ENCODE results near the gene SLC6A12.

Gene SLC6A12

DNA sequence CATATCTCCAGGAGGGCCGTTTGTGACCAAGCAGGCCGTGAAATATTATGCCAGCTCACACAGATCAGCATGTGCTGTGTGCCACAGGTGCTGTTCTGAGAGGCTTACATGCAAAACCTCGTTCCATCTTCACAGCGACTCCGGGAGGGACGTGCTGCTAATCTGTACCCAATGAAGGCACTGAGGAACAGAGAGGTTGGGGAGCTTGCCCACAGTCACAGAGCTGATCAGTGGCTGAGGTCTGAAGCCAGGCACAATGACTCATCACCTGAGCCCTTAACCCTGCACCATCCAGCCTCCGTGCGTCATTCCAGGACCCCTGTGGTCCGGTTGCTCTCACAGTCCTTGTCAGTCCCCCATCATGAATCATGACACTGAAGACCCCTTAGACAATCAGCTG, 66.7 kb downstream of the SLC6A12 start:
- TF ChIP-seq ZNF621 (tag by site-specific recombination; IDR thresholded peaks at IDR 0.05) (no peak), ZNF830 (tag by site-specific recombination; IDR thresholded peaks at IDR 0.05; ENCODE audit: low read depth) (no peak), ZNF266 (tag by site-specific recombination; IDR thresholded peaks at IDR 0.05; ENCODE audit: low read depth) (no peak), PRDM10 (tag by site-specific recombination; IDR thresholded peaks at IDR 0.05) (no peak), ZNF184 (tag by site-specific recombination; IDR thresholded peaks at IDR 0.05) (no peak), REPIN1 (tag by site-specific recombination; IDR thresholded peaks at IDR 0.05; ENCODE audit: low read depth) (no peak), ZNF24 (tag by site-specific recombination; IDR thresholded peaks at IDR 0.05) (no peak), ZFHX2 (tag by site-specific recombination; conservative IDR thresholded peaks at IDR 0.05) (no peak), BCL11B (tag by site-specific recombination; IDR thresholded peaks at IDR 0.05; ENCODE audit: low read depth) (no peak), GFI1B (tag by site-specific recombination; IDR thresholded peaks at IDR 0.05) (no peak), YY1 (tag by site-specific recombination; IDR thresholded peaks at IDR 0.05) (no peak), ZFP69B (tag by site-specific recombination; IDR thresholded peaks at IDR 0.05) (no peak)
- TF ChIP-seq, protein P1, sequence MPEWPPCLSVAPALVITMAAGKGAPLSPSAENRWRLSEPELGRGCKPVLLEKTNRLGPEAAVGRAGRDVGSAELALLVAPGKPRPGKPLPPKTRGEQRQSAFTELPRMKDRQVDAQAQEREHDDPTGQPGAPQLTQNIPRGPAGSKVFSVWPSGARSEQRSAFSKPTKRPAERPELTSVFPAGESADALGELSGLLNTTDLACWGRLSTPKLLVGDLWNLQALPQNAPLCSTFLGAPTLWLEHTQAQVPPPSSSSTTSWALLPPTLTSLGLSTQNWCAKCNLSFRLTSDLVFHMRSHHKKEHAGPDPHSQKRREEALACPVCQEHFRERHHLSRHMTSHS (tag by site-specific recombination; IDR thresholded peaks at IDR 0.05), result no peak
- H3K9me3 ChIP-seq (ENCODE audit: control insufficient read depth, insufficient read depth, low read depth, low read length), result no peaks in the 10 kb centered on the region
- CTCF ChIA-PET, result no interaction called here
- H3K4me3 ChIP-seq (ENCODE audit: low read depth, low read length), result no peak overlapping the region
- H3K36me3 ChIP-seq (ENCODE audit: control insufficient read depth in 2 of 2, insufficient read depth in 1 of 2, low read length in 2 of 2), result no peaks in the 10 kb centered on the region
- no peak overlapping the region for H3K27ac ChIP-seq (ENCODE audit: extremely low read depth, low read depth, low read length)
- H3K4me1 ChIP-seq (ENCODE audit: control insufficient read depth, insufficient read depth, low read length), result no peaks in the 10 kb centered on the region
- POLR2A ChIA-PET, result no interaction called here

- no peak overlapping the region for H3K4me3 ChIP-seq (ENCODE audit: low read depth, low read length)
- H3K27ac ChIP-seq (ENCODE audit: extremely low read depth, low read depth, low read length), result no peak overlapping the region
- H3K4me1 ChIP-seq (ENCODE audit: control insufficient read depth, insufficient read depth, low read length), result no peaks in the 10 kb centered on the region
- H3K36me3 ChIP-seq (ENCODE audit: control insufficient read depth in 2 of 2, insufficient read depth in 1 of 2, low read length in 2 of 2), result no peaks in the 10 kb centered on the region
- no peaks in the 10 kb centered on the region for H3K9me3 ChIP-seq (ENCODE audit: control insufficient read depth, insufficient read depth, low read depth, low read length)
- ChIA-PET POLR2A (no interaction called here), CTCF (no interaction called here)
- no peak for TF ChIP-seq ZNF704 (tag by site-specific recombination; IDR thresholded peaks at IDR 0.05)
- no peak for TF ChIP-seq MZF1 (tag by site-specific recombination; IDR thresholded peaks at IDR 0.05; ENCODE audit: borderline replicate concordance)
- no peak for TF ChIP-seq SETDB1 (IDR thresholded peaks at IDR 0.05; ENCODE audit: insufficient read length, low read length)
- no peak for TF ChIP-seq GLI2 (tag by site-specific recombination; IDR thresholded peaks at IDR 0.05; ENCODE audit: borderline replicate concordance, low read depth)
- no peak for TF ChIP-seq ZNF514 (tag by site-specific recombination; IDR thresholded peaks at IDR 0.05)
- no peak for TF ChIP-seq ZNF473 (tag by site-specific recombination; IDR thresholded peaks at IDR 0.05)
- no peak for TF ChIP-seq SALL2 (tag by site-specific recombination; IDR thresholded peaks at IDR 0.05; ENCODE audit: borderline replicate concordance)
- TF ChIP-seq ZNF24 (tag by site-specific recombination; IDR thresholded peaks at IDR 0.05), result no peak
- no peak for TF ChIP-seq ZBTB1 (tag by site-specific recombination; IDR thresholded peaks at IDR 0.05)
- TF ChIP-seq ZEB2 (tag by site-specific recombination; IDR thresholded peaks at IDR 0.05), result no peak
- TF ChIP-seq ZNF391 (tag by site-specific recombination; IDR thresholded peaks at IDR 0.05; ENCODE audit: borderline replicate concordance, low read depth), result no peak
- no peak for TF ChIP-seq ELK4 (IDR thresholded peaks at IDR 0.05; ENCODE audit: borderline replicate concordance, low read depth, low read length)
- TF ChIP-seq ZNF629 (tag by site-specific recombination; IDR thresholded peaks at IDR 0.05), result no peak
- TF ChIP-seq ZSCAN18 (tag by site-specific recombination; IDR thresholded peaks at IDR 0.05), result no peak
- TF ChIP-seq ZNF548 (tag by site-specific recombination; IDR thresholded peaks at IDR 0.05), result no peak
Measured at GRCh38 chr12:145369-145960, 68.5 kb downstream of the SLC6A12 start.
